Adrenal gland (tissue), 12 donors: ENCODE data around the gene USP34. TPM values are rescaled to one million over a fixed set of nuclear protein-coding genes. Genes with fewer than 3 reads are reported as not detected.
"Not testable (repeated sequence)": the region's sequence is repeated elsewhere in the genome, so short reads cannot be mapped to it uniquely, and the experiment has no call there.

Source experiments
- DNase-seq, 7 donors: peaks; one replicate each; pipeline ENCODE4 v3.0.0-alpha.2; 2019 to 2020
- H3K27ac ChIP-seq, 5 donors: fragments of 200-600 bp; sonication (generic) in 4 of 5; 1 replicate in 3 of 5; 2 replicates in 2 of 5; pipeline versions ENCODE4 v1.5.1 to v1.8.0; 2016 to 2020; ENCODE audit warnings: mild to moderate bottlenecking in 1 of 5
- H3K27me3 ChIP-seq: fragments of 200-600 bp; 2 replicates; pipeline ENCODE4 v1.8.0; 2021
- H3K36me3 ChIP-seq, 2 donors: fragments of 200-600 bp; replicated peaks in 1 of 2; 1 replicate in 1 of 2; 2 replicates in 1 of 2; pipeline versions ENCODE4 v1.5.1 to v1.8.0; 2018 to 2022
- H3K4me1 ChIP-seq, 2 donors: fragments of 200-600 bp; replicated peaks in 1 of 2; 1 replicate in 1 of 2; 2 replicates in 1 of 2; pipeline versions ENCODE4 v1.5.1 to v1.8.0; 2018 to 2021
- H3K4me3 ChIP-seq, 4 donors: fragments of 200-600 bp; sonication (generic) in 3 of 4; one replicate each; pipeline ENCODE4 v1.5.1; 2016 to 2018
- H3K9me3 ChIP-seq, 3 donors: fragments of 200-600 bp; sonication (generic) in 1 of 3; replicated peaks in 1 of 3; 1 replicate in 2 of 3; 2 replicates in 1 of 3; pipeline versions ENCODE4 v1.5.1 to v1.8.0; 2016 to 2021
- POLR2A ChIP-seq, 2 donors: fragments of 450-650 bp; IDR thresholded peaks; one replicate each; pipeline ENCODE4 v1.6.1; 2017; ENCODE audit warnings: antibody characterized with exemption in 2 of 2, mild to moderate bottlenecking in 2 of 2, moderate library complexity in 1 of 2
- WGBS, 4 donors: extraction: QIAGEN DNeasy Blood & Tissue Kit in 2 of 4; methylation state at CpG; one replicate each; pipeline versions ENCODE4 v1.1.5 to v1.1.7; 2013 to 2017; 5-methylcytosine and 5-hydroxymethylcytosine counted together
- intact Hi-C, 2 donors: fragments of 100-400 bp; cut with DNase I; formaldehyde crosslinking; loops; one replicate each; pipeline versions ENCODE4 v1.14.1 to v1.15.0; 2022 to 2023
- polyA plus RNA-seq, 3 donors: library from polyadenylated mRNA; stranded (reverse); fragments of 200-250 nt in 2 of 3; fragments of 350-450 nt in 1 of 3; fragmentation: Illumina TruSeq in 1 of 3; extraction: RNeasy Lipid Tissue Mini Kit (QIAGEN cat#74804) in 1 of 3; gene quantifications; one replicate each; pipeline ENCODE4 v1.2.3, GENCODE V29; 2013 to 2014
- total RNA-seq, 9 donors: library from RNA; depleted of rRNA in 4 of 9; stranded (reverse); fragments of >200 nt in 4 of 9; fragments of 120-200 nt in 1 of 9; fragmentation: NEBNext Ultra II Directional in 1 of 9; extraction: Animal tissue kit (Norgen Biotek cat#: 25700) in 1 of 9; gene quantifications; one replicate each; pipeline versions ENCODE4 v1.1.0 to v1.2.4, GENCODE V29; 2013 to 2023
- TF ChIP-seq, protein P1 (sequence below), 6 experiments: fragments of 450-650 bp in 4 of 6; fragments of 200-600 bp in 2 of 6; sonication (generic) in 1 of 6; IDR thresholded peaks; 1 replicate in 5 of 6; 2 replicates in 1 of 6; pipeline versions ENCODE4 v1.5.1 to v1.8.0; 2016 to 2021; ENCODE audit warnings: antibody characterized with exemption in 6 of 6, mild to moderate bottlenecking in 2 of 6, moderate library complexity in 1 of 6
- donor health status: healthy with polysubstance abuse.
- donor health status: Bipolar disorder and iron deficiency.
- donor health status: DM: yes; HTN: yes; CAD: no.
- donor health status: DM: no; HTN: no; CAD: no.
- donor health status: DM: no; HTN: no; CAD: no.
- donor health status: DM: yes; HTN: yes; CAD: no.

The USP34 gene
- total and polyA plus RNA-seq, 12 donors, result 78.1 to 163 (median 99.2) TPM

DNA sequence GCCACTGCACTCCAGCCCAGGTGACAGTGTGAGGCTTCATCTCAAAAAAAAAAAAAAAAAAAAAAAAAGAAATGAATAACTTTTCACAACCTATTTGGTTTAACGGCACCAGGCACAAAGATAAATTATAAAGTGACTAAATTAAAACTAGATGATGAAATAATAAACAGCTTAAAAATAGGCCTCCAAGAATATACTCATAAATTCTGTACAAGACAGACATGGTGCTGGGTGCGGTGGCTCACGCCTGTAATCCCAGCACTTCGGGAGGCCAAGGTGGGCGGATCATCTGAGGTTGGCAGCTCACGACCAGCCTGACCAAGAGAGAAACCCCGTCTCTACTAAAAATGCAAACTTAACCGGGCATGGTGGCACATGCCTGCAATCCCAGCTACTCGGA is 19.7 kb downstream of the USP34 start:
- DNase-seq, result no peak
- no peaks in the 10 kb centered on the region for H3K9me3 ChIP-seq
- peaks cover 0 to 32% of the 10 kb centered on the region in 2 donors for H3K4me1 ChIP-seq
- TF ChIP-seq POLR2A (IDR thresholded peaks at IDR 0.05), result no peak
- TF ChIP-seq, protein P1, sequence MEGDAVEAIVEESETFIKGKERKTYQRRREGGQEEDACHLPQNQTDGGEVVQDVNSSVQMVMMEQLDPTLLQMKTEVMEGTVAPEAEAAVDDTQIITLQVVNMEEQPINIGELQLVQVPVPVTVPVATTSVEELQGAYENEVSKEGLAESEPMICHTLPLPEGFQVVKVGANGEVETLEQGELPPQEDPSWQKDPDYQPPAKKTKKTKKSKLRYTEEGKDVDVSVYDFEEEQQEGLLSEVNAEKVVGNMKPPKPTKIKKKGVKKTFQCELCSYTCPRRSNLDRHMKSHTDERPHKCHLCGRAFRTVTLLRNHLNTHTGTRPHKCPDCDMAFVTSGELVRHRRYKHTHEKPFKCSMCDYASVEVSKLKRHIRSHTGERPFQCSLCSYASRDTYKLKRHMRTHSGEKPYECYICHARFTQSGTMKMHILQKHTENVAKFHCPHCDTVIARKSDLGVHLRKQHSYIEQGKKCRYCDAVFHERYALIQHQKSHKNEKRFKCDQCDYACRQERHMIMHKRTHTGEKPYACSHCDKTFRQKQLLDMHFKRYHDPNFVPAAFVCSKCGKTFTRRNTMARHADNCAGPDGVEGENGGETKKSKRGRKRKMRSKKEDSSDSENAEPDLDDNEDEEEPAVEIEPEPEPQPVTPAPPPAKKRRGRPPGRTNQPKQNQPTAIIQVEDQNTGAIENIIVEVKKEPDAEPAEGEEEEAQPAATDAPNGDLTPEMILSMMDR (IDR thresholded peaks at IDR 0.05), result no peak
- intact Hi-C loops, result no loop called here
- H3K27me3 ChIP-seq, result no peaks in the 10 kb centered on the region
- no peak overlapping the region for H3K4me3 ChIP-seq
- no peaks in the 10 kb centered on the region for H3K36me3 ChIP-seq
- WGBS, 4 donors, result 87 to 93% (median 92%) methylated on average over 9 of the region's 9 CpGs
- no peak overlapping the region for H3K27ac ChIP-seq

- H3K4me1 ChIP-seq, result peaks cover 0 to 30% of the 10 kb centered on the region in 2 donors
- whole genome bisulfite sequencing, 4 donors, result 76 to 79% (median 78%) methylated on average over 4 of the region's 4 CpGs
- no peaks in the 10 kb centered on the region for H3K27me3 ChIP-seq
- H3K9me3 ChIP-seq, result no peaks in the 10 kb centered on the region
- intact Hi-C loops, result no loop called here
- DNase-seq, result no peak
- TF ChIP-seq, protein P1 (IDR thresholded peaks at IDR 0.05), result no peak
- no peak for TF ChIP-seq POLR2A (IDR thresholded peaks at IDR 0.05)
- no peak overlapping the region for H3K4me3 ChIP-seq
- H3K27ac ChIP-seq, result no peak overlapping the region
- no peaks in the 10 kb centered on the region for H3K36me3 ChIP-seq
Measured at GRCh38 chr2:61450144-61450543, 20.7 kb downstream of the USP34 start.

- no peaks in the 10 kb centered on the region for H3K9me3 ChIP-seq
- WGBS, 4 donors, result 75 to 80% (median 77%) methylated on average over 2 of the region's 2 CpGs
- no peak overlapping the region for H3K27ac ChIP-seq
- no peak overlapping the region for H3K4me3 ChIP-seq
- TF ChIP-seq, protein P1 (IDR thresholded peaks at IDR 0.05), result no peak
- no peak for TF ChIP-seq POLR2A (IDR thresholded peaks at IDR 0.05)
- no peaks in the 10 kb centered on the region for H3K36me3 ChIP-seq
- intact Hi-C loops, result no loop called here
- H3K27me3 ChIP-seq, result no peaks in the 10 kb centered on the region
- DNase-seq, result no peak
- peaks cover 0 to 25% of the 10 kb centered on the region in 2 donors for H3K4me1 ChIP-seq
Measured at GRCh38 chr2:61448229-61448628, 22.7 kb downstream of the USP34 start.

DNA sequence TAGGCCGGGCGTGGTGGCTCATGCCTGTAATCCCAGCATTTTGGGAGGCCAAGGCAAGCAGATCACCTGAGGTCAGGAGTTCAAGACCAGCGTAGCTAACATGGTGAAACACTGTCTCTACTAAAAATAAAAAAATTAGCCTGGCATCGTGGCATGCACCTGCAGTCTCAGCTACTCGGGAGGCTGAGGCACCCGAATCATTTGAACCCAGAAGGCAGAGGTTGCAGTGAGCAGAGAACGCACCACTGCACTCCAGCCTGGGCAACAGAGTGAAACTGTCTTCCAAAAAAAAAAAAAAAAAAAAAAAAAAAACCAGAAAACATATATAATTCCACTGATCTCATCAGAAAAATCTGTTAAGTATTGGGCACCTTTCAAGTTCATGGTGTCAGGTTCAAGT is 23.9 kb downstream of the USP34 start:
- H3K27ac ChIP-seq, intact Hi-C loops, H3K4me3 ChIP-seq, DNase-seq, H3K27me3 ChIP-seq, H3K9me3 ChIP-seq, H3K36me3 ChIP-seq: not testable (repeated sequence)
- WGBS, 4 donors, result 88 to 94% (median 91%) methylated on average over 7 of the region's 7 CpGs
- peaks cover 0 to 23% of the 10 kb centered on the region in 2 donors for H3K4me1 ChIP-seq

GRCh38 chr2:61443342-61444041 is 27.4 kb downstream of the USP34 start:
- no peak overlapping the region for H3K4me3 ChIP-seq
- intact Hi-C loops, result no loop called here
- no peak overlapping the region for H3K27ac ChIP-seq
- H3K27me3 ChIP-seq, result no peaks in the 10 kb centered on the region
- no peak for DNase-seq
- H3K4me1 ChIP-seq, result peaks cover 17 to 46% of the 10 kb centered on the region in 2 donors
- H3K9me3 ChIP-seq, result no peaks in the 10 kb centered on the region
- H3K36me3 ChIP-seq, result no peaks in the 10 kb centered on the region
- WGBS, 4 donors, result 78 to 91% (median 88%) methylated on average over 7 of the region's 7 CpGs
- TF ChIP-seq, protein P1 (IDR thresholded peaks at IDR 0.05), result no peak
- TF ChIP-seq POLR2A (IDR thresholded peaks at IDR 0.05), result no peak
